ENCODE data around the gene MPO. TPM values are rescaled to one million over a fixed set of nuclear protein-coding genes. Genes with fewer than 3 reads are reported as not detected.
A peak's percentile ranks its signal among the peaks of the same experiment; 100 is the strongest.

The MPO gene
- total RNA-seq, 1 donor from 2014 or later, result not detected

GRCh38 chr17:58311429-58311894 lies 30.7 kb upstream of the MPO start:
- Mint-ChIP-seq H3K27ac (ENCODE audit: unreplicated experiment) (no peak overlapping the region), H3K9me3 (ENCODE audit: low read depth) (no peaks in the 10 kb centered on the region), H3K4me1 (ENCODE audit: low read depth) (no peaks in the 10 kb centered on the region), H3K4me3 (ENCODE audit: unreplicated experiment) (no peak overlapping the region), H3K27me3 (ENCODE audit: low read depth) (peaks cover 17% of the 10 kb centered on the region), H3K36me3 (ENCODE audit: low read depth) (no peaks in the 10 kb centered on the region)
- no peak for DNase-seq (ENCODE audit: low spot score)
- TF ChIP-seq, protein P1, sequence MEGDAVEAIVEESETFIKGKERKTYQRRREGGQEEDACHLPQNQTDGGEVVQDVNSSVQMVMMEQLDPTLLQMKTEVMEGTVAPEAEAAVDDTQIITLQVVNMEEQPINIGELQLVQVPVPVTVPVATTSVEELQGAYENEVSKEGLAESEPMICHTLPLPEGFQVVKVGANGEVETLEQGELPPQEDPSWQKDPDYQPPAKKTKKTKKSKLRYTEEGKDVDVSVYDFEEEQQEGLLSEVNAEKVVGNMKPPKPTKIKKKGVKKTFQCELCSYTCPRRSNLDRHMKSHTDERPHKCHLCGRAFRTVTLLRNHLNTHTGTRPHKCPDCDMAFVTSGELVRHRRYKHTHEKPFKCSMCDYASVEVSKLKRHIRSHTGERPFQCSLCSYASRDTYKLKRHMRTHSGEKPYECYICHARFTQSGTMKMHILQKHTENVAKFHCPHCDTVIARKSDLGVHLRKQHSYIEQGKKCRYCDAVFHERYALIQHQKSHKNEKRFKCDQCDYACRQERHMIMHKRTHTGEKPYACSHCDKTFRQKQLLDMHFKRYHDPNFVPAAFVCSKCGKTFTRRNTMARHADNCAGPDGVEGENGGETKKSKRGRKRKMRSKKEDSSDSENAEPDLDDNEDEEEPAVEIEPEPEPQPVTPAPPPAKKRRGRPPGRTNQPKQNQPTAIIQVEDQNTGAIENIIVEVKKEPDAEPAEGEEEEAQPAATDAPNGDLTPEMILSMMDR (IDR thresholded peaks at IDR 0.05), result no peak

- TF ChIP-seq, protein P1 (IDR thresholded peaks at IDR 0.05), result no peak
- Mint-ChIP-seq H3K4me3 (ENCODE audit: unreplicated experiment) (no peak overlapping the region), H3K27ac (ENCODE audit: unreplicated experiment) (no peak overlapping the region), H3K9me3 (ENCODE audit: low read depth) (no peaks in the 10 kb centered on the region), H3K27me3 (ENCODE audit: low read depth) (peaks cover 17% of the 10 kb centered on the region), H3K36me3 (ENCODE audit: low read depth) (no peaks in the 10 kb centered on the region), H3K4me1 (ENCODE audit: low read depth) (no peaks in the 10 kb centered on the region)
- DNase-seq (ENCODE audit: low spot score), result peak; percentile 87
Measured at GRCh38 chr17:58310511-58311428, 30.0 kb upstream of the MPO start.

GRCh38 chr17:58309918-58310259 lies 29.2 kb upstream of the MPO start:
- H3K9me3 Mint-ChIP-seq (ENCODE audit: low read depth), result no peaks in the 10 kb centered on the region
- no peaks in the 10 kb centered on the region for H3K4me1 Mint-ChIP-seq (ENCODE audit: low read depth)
- DNase-seq (ENCODE audit: low spot score), result no peak
- H3K27ac Mint-ChIP-seq (ENCODE audit: unreplicated experiment), result no peak overlapping the region
- no peaks in the 10 kb centered on the region for H3K36me3 Mint-ChIP-seq (ENCODE audit: low read depth)
- H3K4me3 Mint-ChIP-seq (ENCODE audit: unreplicated experiment), result no peak overlapping the region
- TF ChIP-seq, protein P1 (IDR thresholded peaks at IDR 0.05), result no peak
- peaks cover 12% of the 10 kb centered on the region for H3K27me3 Mint-ChIP-seq (ENCODE audit: low read depth)

DNA sequence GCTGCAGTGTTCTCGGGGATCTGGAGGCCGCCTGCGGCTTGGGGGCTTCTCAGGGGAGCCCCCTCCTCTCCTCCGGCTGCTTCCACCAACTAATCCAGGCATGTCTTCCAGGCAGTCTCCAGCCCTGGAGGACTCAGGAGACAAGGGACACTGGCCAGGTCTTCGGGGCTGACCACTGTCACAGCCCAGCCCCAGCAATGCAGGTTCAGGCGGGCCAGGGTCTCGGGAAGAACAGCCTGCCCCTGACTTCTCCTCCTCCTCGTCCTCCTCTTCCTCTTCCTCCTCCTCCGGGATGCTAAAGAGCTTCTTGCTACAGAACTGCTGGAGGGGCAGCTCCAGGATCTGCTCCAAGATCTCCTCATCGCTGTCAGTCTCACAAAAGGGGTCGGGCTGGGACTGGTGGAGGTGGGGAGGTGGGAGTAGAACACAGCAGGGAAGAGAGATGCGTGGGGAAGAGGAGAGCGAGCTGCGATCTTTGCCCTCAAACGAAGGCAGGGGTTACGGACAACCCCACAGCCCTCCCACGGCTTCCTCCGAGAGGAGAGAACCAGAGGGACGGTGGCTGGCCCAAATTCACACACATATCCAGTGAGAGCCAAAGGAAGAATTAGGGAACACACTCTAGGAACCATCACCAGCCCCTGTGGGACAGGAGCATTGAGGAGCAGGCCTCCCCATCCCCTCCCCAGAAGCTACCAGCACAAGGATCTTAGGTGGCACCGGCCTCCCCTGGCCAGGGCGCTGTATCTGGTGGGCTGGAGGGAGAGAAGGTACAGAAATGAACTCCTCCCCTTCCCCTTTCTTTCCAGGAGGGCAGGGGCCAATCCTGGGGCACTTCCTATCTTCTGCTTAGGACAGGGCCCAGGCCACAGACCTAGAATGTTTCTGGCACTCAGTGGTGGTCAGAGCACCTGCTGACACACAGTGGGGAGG lies 28.5 kb upstream of the MPO start:
- no peaks in the 10 kb centered on the region for H3K9me3 Mint-ChIP-seq (ENCODE audit: low read depth)
- no peak overlapping the region for H3K4me3 Mint-ChIP-seq (ENCODE audit: unreplicated experiment)
- H3K4me1 Mint-ChIP-seq (ENCODE audit: low read depth), result no peaks in the 10 kb centered on the region
- DNase-seq (ENCODE audit: low spot score), result no peak
- H3K27me3 Mint-ChIP-seq (ENCODE audit: low read depth), result peaks cover 9% of the 10 kb centered on the region
- TF ChIP-seq, protein P1 (IDR thresholded peaks at IDR 0.05), result no peak
- no peak overlapping the region for H3K27ac Mint-ChIP-seq (ENCODE audit: unreplicated experiment)
- no peaks in the 10 kb centered on the region for H3K36me3 Mint-ChIP-seq (ENCODE audit: low read depth)

Measured in chondrocyte (in vitro differentiated cells).